HG03159 (cell line): ENCODE data around the gene FBXW12.

Source experiments
- ATAC-seq: cut with Tn5 transposase; IDR thresholded peaks from one replicate; pipeline ENCODE4 v1.9.1; 2021; ENCODE audit warnings: mild to moderate bottlenecking, moderate library complexity; ENCODE audit not compliant: unreplicated experiment

FBXW12 gene

GRCh38 chr3:48407542-48408099, 35.6 kb downstream of the FBXW12 start:
- no peak for ATAC-seq

DNA sequence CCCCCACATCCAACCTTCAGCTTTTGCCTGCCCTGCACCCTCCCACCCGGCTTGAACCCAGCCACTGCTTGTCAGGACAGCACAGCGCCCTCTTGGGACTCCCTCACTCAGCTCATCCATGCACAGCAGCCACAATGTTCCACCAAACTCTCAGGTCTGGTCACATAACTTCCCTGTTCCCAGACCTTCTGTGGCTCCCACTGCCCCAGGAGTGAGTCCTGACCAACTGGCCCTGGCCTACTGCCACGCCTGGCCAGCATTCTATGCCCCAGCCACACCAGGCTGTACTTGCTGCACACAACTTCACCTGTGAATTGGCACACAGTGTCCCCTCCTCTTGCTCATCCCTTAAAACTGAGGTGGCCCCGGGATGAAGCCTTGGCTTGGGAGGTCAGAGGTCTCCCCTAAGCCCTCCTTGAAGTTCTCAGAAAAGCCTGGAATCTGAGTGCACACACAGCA, 36.8 kb downstream of the FBXW12 start:
- no peak for ATAC-seq

GRCh38 chr3:48409291-48410201, 37.5 kb downstream of the FBXW12 start:
- no peak for ATAC-seq

- no peak for ATAC-seq
These were observed 38.4 kb downstream of the FBXW12 start for GRCh38 chr3:48410205-48411040.

DNA sequence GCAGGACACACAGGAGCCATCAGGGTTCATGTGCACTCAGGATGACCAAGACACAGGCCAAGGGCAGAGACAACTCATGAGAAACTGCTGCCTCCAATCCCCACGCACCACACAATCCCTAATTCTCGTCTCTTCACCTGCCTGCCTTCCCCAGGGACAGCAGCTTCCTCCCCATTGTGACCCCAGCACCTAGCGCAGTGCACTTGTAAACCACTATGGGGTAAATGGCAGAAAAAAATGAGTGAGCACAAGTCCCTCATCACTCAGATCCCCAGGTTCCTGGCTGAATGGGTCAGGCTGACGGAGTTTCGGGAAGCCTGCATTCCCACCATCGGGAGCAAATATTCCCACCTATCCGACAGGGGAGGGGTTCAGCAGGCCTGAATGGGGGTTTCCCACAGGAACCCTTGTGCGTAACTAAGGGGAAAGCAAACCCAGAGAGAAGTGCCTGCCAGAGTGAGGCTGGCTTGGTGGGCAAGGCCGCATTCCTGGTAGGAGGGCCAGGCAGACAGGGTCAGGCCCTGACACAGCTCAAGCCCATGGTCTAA, 39.1 kb downstream of the FBXW12 start:
- no peak for ATAC-seq

- no peak for ATAC-seq
These were observed 39.8 kb downstream of the FBXW12 start for GRCh38 chr3:48411606-48412374.

DNA sequence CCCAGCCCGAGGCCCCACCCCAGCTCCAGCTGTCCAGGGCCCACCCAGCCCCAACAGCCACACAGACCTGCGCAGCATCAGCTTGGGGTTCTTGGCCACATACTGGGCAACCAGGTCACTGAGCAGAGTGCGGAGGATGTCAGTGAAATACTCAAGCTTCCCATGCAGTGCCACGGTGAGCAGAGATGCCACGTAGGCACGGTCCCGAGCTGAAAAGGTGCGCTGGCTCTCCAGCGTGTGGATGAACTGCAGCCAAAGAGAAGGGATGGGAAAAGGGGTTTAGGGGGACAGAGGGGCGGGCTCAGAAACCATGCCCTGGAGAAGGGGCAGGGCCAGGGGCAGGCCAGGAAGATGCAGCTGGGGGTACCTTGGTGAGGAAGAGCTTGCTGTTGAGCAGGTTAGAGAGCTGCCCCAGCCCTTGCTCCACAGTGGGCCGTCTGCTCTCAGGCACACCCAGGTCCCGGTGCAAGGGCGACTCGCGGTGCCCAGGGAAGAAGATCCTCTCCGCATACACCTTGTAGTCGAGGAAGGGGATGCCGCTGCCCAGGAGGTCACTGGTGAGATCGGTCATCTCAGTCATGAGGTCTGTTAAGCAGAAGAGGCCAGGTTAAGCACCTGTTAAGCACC, 40.5 kb downstream of the FBXW12 start:
- no peak for ATAC-seq

DNA sequence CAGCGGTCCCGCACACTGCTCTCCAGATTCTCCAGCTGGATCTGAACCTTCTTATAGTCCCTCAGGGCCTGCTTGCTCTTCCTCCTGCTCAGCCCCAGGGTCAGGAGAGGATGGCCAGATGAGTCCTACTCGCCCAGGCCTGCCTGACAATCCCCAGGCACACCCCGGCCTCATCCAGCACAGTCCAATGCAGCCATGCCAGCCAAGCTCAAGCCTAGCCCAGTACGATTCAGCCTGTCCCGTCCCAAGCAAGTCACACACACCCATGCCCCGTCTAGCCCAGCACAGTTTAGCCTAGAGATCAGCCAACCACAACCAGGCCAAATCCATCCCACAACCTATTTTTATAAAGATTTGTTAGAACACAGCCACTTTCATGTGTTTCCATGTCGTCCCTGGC, 41.1 kb downstream of the FBXW12 start:
- ATAC-seq = no peak

DNA sequence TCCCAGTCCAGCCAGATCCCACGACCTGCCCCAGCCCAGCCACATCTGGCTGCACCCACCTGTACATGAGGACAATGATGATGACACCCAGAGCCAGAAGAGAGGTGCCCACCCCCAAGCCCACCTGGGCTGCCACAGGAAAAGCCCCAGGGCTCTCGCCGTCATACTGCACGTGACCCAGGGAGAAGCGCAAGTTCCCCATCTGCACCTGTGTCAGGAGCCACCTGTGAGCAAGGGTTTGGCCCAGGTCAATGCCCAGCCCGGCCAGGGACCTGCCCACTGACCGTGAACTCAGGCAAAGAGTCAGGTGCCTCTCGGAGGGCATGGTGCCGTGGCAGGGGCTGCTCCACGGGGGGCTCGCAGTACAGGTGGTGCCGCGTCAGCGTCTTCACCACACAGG, 41.6 kb downstream of the FBXW12 start:
- ATAC-seq = no peak

- no peak for ATAC-seq
These were observed 42.6 kb downstream of the FBXW12 start for GRCh38 chr3:48414376-48415250.

DNA sequence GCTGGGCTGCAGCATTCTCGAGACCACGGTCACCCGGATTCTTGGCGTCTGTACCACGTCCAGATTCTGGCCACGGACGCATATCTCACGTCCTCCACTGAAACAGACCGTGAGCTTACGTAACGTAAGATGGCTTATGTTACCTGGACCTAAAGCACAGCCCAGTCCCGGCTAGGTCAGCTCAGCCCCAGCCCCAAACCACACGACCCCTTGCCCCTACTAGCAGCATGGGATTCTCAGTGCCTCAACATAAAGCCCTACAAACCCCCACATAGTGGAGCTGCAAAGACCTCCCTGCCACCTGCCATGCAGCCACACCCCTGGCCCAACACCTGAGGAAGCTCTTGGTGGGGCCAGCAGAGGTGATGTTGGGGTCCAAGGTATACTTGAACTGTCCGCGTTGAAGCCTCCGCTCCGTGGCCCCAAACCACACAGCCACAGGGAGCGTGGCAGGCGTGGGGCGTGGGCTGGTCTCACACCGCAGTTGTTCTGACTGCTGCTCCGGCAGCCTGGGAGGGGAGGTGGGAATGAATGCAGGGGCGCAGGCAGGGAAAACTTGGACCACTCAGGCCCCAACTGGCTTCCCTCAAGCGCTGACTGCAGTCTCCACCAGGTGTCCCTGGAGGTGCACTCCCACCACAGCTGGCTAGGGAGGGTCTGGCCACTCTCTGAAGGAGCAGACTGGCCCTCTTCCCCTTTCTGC, 43.4 kb downstream of the FBXW12 start:
- ATAC-seq = no peak

- ATAC-seq = no peak
These were observed 44.1 kb downstream of the FBXW12 start for GRCh38 chr3:48416091-48416505.

- no peak for ATAC-seq
These were observed 44.5 kb downstream of the FBXW12 start for GRCh38 chr3:48416546-48416945.

DNA sequence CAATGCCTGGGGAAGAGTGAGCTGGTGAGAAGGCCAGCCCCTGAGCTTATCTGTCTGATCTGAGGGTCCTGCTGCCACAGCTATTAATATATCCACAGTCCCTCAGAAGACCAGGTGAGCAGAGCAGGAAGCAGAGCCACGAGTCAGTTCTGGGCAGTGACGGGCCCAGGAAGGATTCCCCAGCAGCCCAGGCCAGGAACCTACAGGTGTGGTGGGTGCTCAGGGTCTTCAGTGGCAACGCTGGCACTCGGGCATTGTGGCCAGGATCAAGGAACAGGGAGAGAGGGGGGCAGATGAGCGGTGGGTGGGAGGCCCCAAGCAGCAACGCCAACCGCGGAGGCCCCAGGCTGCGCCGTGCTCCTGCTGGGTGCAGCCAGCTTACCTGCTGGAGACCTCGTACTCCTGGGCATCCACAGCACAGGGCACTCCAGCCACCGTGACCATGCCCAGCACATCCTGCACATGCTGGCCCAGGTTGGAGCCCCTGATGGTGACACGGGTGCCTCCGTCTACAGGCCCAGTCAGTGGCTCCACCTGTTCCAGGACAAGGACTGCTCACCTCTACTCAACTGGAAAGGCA, 45.6 kb downstream of the FBXW12 start:
- ATAC-seq = no peak

GRCh38 chr3:48418140-48418539, 46.1 kb downstream of the FBXW12 start:
- ATAC-seq = no peak

GRCh38 chr3:48418651-48419050, 46.6 kb downstream of the FBXW12 start:
- no peak for ATAC-seq

- no peak for ATAC-seq
These were observed 47.1 kb downstream of the FBXW12 start for GRCh38 chr3:48419149-48419548.

DNA sequence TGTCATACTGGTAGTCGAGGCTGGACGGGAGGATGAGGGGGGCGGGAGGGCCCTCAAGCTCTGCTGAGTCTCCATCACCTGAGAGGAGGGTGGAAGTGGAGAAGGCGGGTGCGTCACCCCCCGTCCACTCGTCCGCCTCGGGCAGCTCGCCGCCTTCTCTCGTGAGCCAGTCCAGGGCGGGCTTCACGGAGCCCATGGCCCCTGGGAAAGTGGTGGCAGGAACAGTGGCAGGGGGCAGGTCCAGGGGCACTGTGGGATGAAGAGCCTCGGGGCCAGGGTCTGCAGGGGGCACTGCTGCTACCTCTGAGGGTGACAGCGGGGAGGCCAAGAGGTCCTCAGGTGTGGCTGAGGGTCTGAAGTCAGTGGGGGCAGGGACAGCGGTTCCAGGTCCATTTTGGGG, 47.6 kb downstream of the FBXW12 start:
- no peak for ATAC-seq
